HCT116 (cell line): ENCODE measurements around the gene DAPK1. TPM values are rescaled to one million over a fixed set of nuclear protein-coding genes. Genes with fewer than 3 reads are reported as not detected.

Experiments
- ATAC-seq: fragments of 200-7000 bp; cut with Tn5 transposase; 2 replicates; pipeline ENCODE4 v1.9.1; 2020; ENCODE audit warnings: mild to moderate bottlenecking, moderate library complexity
- BruUV-seq: library from RNA; stranded (reverse); fragments of 400-500 nt; replicated peaks from 2 replicates; lab custom pipeline; 2021; lab: Mats Ljungman, UMichigan
- CTCF ChIA-PET: fragments of 300-600 bp; sonication (Branson Sonifier 250); formaldehyde crosslinking; loops from one replicate; lab custom pipeline; 2021; ENCODE audit warnings: antibody characterized with exemption; lab: Charles Lee
- POLR2A ChIA-PET: fragments of 300-600, 350-600 bp; sonication (Branson Sonifier 250); formaldehyde crosslinking; loops from one replicate; lab custom pipeline; 2021; ENCODE audit warnings: antibody characterized with exemption; lab: Charles Lee
- RAD21 ChIA-PET, 2 experiments: fragments of 300-600 bp; sonication (Branson Sonifier 250); formaldehyde crosslinking; loops; one replicate each; lab custom pipeline; 2023; ENCODE audit warnings: low total read pairs in 2 of 2; ENCODE audit not compliant: uncharacterized antibody in 2 of 2, unreplicated experiment in 2 of 2, low non-redundant PET in 1 of 2; lab: Charles Lee
- DNase-seq: peaks from one replicate; pipeline ENCODE4 v3.0.0-alpha.2; 2010; ENCODE audit warnings: low read depth, low spot score
- H2AFZ ChIP-seq: fragments of 200-600 bp; shearing (Covaris generic), sonication (generic); 2 replicates; pipeline ENCODE4 v1.6.1; 2017; ENCODE audit warnings: low read depth, mixed run types, mixed read lengths, antibody characterized with exemption, low read length; ENCODE audit not compliant: poor library complexity, severe bottlenecking
- H3K27ac ChIP-seq: 2 replicates; pipeline ENCODE4 v1.5.1; 2012; ENCODE audit warnings: low read depth, low read length
- H3K27me3 ChIP-seq: fragments of 200-600 bp; sonication (generic); 2 replicates; pipeline ENCODE4 v1.6.1; 2016; ENCODE audit warnings: mixed run types, low read length, mixed read lengths; ENCODE audit not compliant: insufficient read depth
- H3K36me3 ChIP-seq, 2 experiments: fragments of 200-500 bp in 1 of 2; fragments of 200-600 bp in 1 of 2; sonication (Bioruptor generic) in 1 of 2; sonication (generic) in 1 of 2; 2 replicates each; pipeline versions ENCODE4 v1.5.1 to v1.6.1; 2014 to 2016; ENCODE audit warnings: low read length in 2 of 2, inconsistent platforms in 1 of 2, mixed read lengths in 1 of 2, mixed run types in 1 of 2; ENCODE audit not compliant: insufficient read depth in 2 of 2, control insufficient read depth in 1 of 2
- H3K4me1 ChIP-seq, 2 experiments: fragments of 200-600 bp in 1 of 2; sonication (generic) in 1 of 2; 2 replicates each; pipeline versions ENCODE4 v1.5.1 to v1.6.1; 2012 to 2017; ENCODE audit warnings: low read length in 2 of 2, inconsistent platforms in 1 of 2, mild to moderate bottlenecking in 1 of 2, mixed read lengths in 1 of 2, mixed run types in 1 of 2, moderate library complexity in 1 of 2; ENCODE audit not compliant: insufficient read depth in 2 of 2, control insufficient read depth in 1 of 2
- H3K4me2 ChIP-seq: fragments of 200-600 bp; sonication (generic); 2 replicates; pipeline ENCODE4 v1.6.1; 2017; ENCODE audit warnings: mixed run types, low read length, mixed read lengths
- H3K4me3 ChIP-seq, 2 experiments: fragments of 200-600 bp in 1 of 2; sonication (generic) in 1 of 2; replicated peaks in 1 of 2; 2 replicates each; pipeline ENCODE4 v1.5.1; 2011 to 2016; ENCODE audit warnings: low read length in 2 of 2, control low read depth in 1 of 2, low read depth in 1 of 2, mild to moderate bottlenecking in 1 of 2, mixed read lengths in 1 of 2, mixed run types in 1 of 2
- H3K79me2 ChIP-seq: fragments of 200-600 bp; sonication (generic); 2 replicates; pipeline ENCODE4 v1.6.1; 2017; ENCODE audit warnings: mild to moderate bottlenecking, mixed run types, low read length, moderate library complexity, mixed read lengths; ENCODE audit not compliant: insufficient read depth
- H3K9ac ChIP-seq: fragments of 200-600 bp; sonication (generic); 2 replicates; pipeline ENCODE4 v1.6.1; 2016; ENCODE audit warnings: low read length, mixed read lengths
- H3K9me2 ChIP-seq: fragments of 200-600 bp; sonication (generic), shearing (Covaris generic); 2 replicates; pipeline ENCODE4 v1.6.1; 2017; ENCODE audit warnings: mixed run types, mild to moderate bottlenecking, moderate library complexity; ENCODE audit not compliant: insufficient read depth
- H3K9me3 ChIP-seq, 2 experiments: fragments of 200-500 bp in 1 of 2; fragments of 200-600 bp in 1 of 2; sonication (Bioruptor generic) in 1 of 2; sonication (generic) in 1 of 2; 2 replicates each; pipeline ENCODE4 v1.6.1; 2014 to 2017; ENCODE audit warnings: low read length in 2 of 2, mixed read lengths in 2 of 2, inconsistent platforms in 1 of 2, low read depth in 1 of 2, mild to moderate bottlenecking in 1 of 2, mixed run types in 1 of 2, moderate library complexity in 1 of 2; ENCODE audit not compliant: control insufficient read depth in 1 of 2, insufficient read depth in 1 of 2
- H4K20me1 ChIP-seq: fragments of 200-600 bp; sonication (generic), shearing (Covaris generic); 2 replicates; pipeline ENCODE4 v1.6.1; 2017; ENCODE audit warnings: mixed run types, mild to moderate bottlenecking, moderate library complexity; ENCODE audit not compliant: insufficient read depth
- CBX3 ChIP-seq: IDR thresholded peaks from 2 replicates; pipeline ENCODE4 v1.6.1; 2012; ENCODE audit warnings: low read depth
- EGR1 ChIP-seq: IDR thresholded peaks from 2 replicates; pipeline ENCODE4 v1.6.1; 2012; ENCODE audit warnings: low read depth
- ELF1 ChIP-seq: IDR thresholded peaks from 2 replicates; pipeline ENCODE4 v1.6.1; 2012; ENCODE audit warnings: low read depth, borderline replicate concordance
- POLR2A ChIP-seq: IDR thresholded peaks from 2 replicates; pipeline ENCODE4 v1.7.0; 2011; ENCODE audit warnings: borderline replicate concordance; ENCODE audit not compliant: insufficient read depth, insufficient read length; ENCODE audit errors: extremely low read depth
- RAD21 ChIP-seq: IDR thresholded peaks from 2 replicates; pipeline ENCODE4 v1.6.1; 2012; ENCODE audit warnings: low read depth, mild to moderate bottlenecking
- REST ChIP-seq: IDR thresholded peaks from 2 replicates; pipeline ENCODE4 v1.6.1; 2012; ENCODE audit warnings: low read depth
- SIN3A ChIP-seq: IDR thresholded peaks from 2 replicates; pipeline ENCODE4 v1.6.1; 2012; ENCODE audit warnings: low read depth
- SP1 ChIP-seq: IDR thresholded peaks from 2 replicates; pipeline ENCODE4 v1.6.1; 2012; ENCODE audit warnings: low read depth
- TCF7L2 ChIP-seq: IDR thresholded peaks from 2 replicates; pipeline ENCODE4 v1.7.0; 2011; ENCODE audit warnings: borderline replicate concordance, inconsistent platforms; ENCODE audit not compliant: insufficient read depth, insufficient read length; ENCODE audit errors: extremely low read depth
- ZBTB33 ChIP-seq: IDR thresholded peaks from 2 replicates; pipeline ENCODE4 v1.6.1; 2011; ENCODE audit warnings: mild to moderate bottlenecking, low read length, moderate library complexity; ENCODE audit not compliant: insufficient replicate concordance; ENCODE audit errors: extremely low read depth
- ZFX ChIP-seq: fragments of 450-650 bp; IDR thresholded peaks from 2 replicates; pipeline ENCODE4 v1.6.1; 2017
- ZNF274 ChIP-seq: fragments of 200-500 bp; sonication (Bioruptor generic); IDR thresholded peaks from 2 replicates; pipeline ENCODE4 v1.6.1; 2014; ENCODE audit warnings: mild to moderate bottlenecking, low read depth, low read length, inconsistent platforms
- intact Hi-C: fragments of 100-400 bp; cut with micrococcal nuclease; formaldehyde crosslinking; loops from 2 replicates; pipeline ENCODE4 v1.10.0; 2022
- total RNA-seq: library from RNA; stranded (reverse); gene quantifications from one replicate; pipeline ENCODE4 v1.2.1, GENCODE V29; 2021; ENCODE audit not compliant: unreplicated experiment

Gene DAPK1
- total RNA-seq, 1 experiment from 2014 or later, result 5.6 TPM

- TF ChIP-seq REST, result no peak
- TF ChIP-seq ZFX, result no peak
These were observed 24.2 kb downstream of the DAPK1 start (continued) for GRCh38 chr9:87521834-87522233.

- TF ChIP-seq EGR1, result no peak
- TF ChIP-seq SIN3A, result no peak
- no peak for TF ChIP-seq CBX3
- TF ChIP-seq ELF1, result no peak
- no peak for TF ChIP-seq POLR2A
- no peak for TF ChIP-seq TCF7L2
- no peak for TF ChIP-seq SP1
- no peak for TF ChIP-seq RAD21
- no peak for TF ChIP-seq REST
- no peak for TF ChIP-seq ZNF274
- no peak for TF ChIP-seq ZBTB33
- H3K4me2 ChIP-seq, result no peak overlapping the region
- no peak for DNase-seq
- no peaks in the 10 kb centered on the region for H3K27me3 ChIP-seq
- intact Hi-C loops, result no loop called here
- H4K20me1 ChIP-seq, result no peaks in the 10 kb centered on the region; the same call in 1 of the 2 replicates
- ATAC-seq, result no peak
- H3K9me3 ChIP-seq, result no peaks in the 10 kb centered on the region
- ChIA-PET RAD21 (no interaction called here), POLR2A (no interaction called here), CTCF (no interaction called here)
- H3K79me2 ChIP-seq, result no peaks in the 10 kb centered on the region
- H2AFZ ChIP-seq, result no peak overlapping the region
- H3K4me3 ChIP-seq, result no peak overlapping the region
- no peak overlapping the region for H3K27ac ChIP-seq
- no peaks in the 10 kb centered on the region for H3K9me2 ChIP-seq
- H3K36me3 ChIP-seq, result no peaks in the 10 kb centered on the region
- BruUV-seq, result no TSS peak
- H3K4me1 ChIP-seq, result no peaks in the 10 kb centered on the region
- H3K9ac ChIP-seq, result no peak overlapping the region
These were observed 26.4 kb downstream of the DAPK1 start for GRCh38 chr9:87524061-87524460.
